Measurements from ENCODE around the gene SOX14. TPM values are rescaled to one million over a fixed set of nuclear protein-coding genes. Genes with fewer than 3 reads are reported as not detected.

The SOX14 gene
- total and polyA plus RNA-seq, 2 donors (not counting 1 experiment from before 2014, with no cell fraction given), result not detected

GRCh38 chr3:137767538-137768360 is 3.6 kb downstream of the SOX14 start:
- CTCF ChIA-PET, result no interaction called here
- Histone ChIP-seq H3K36me3 (replicated peaks in 1 of 2; ENCODE audit: control extremely low read depth in 1 of 2, control insufficient read depth in 1 of 2, extremely low read depth in 1 of 2, insufficient read depth in 2 of 2, low read length in 1 of 2) (no peaks in the 10 kb centered on the region), H3K27ac (ENCODE audit: low read length in 2 of 2) (no peak overlapping the region), H3K4me1 (ENCODE audit: control insufficient read depth in 2 of 2, insufficient read depth in 2 of 2, low read length in 2 of 2) (peaks cover 5 to 8% of the 10 kb centered on the region in 2 donors), H3K27me3 (replicated peaks in 1 of 4; ENCODE audit: control extremely low read depth in 1 of 4, control insufficient read depth in 3 of 4, insufficient read depth in 4 of 4, low read length in 3 of 4) (peaks cover 0 to 86% (median 45%) of the 10 kb centered on the region in 4 experiments), H3K9me3 (ENCODE audit: control extremely low read depth in 1 of 3, control insufficient read depth in 2 of 3, insufficient read depth in 1 of 3, low read length in 2 of 3) (peaks cover 0 to 62% (median 0%) of the 10 kb centered on the region in 3 donors), H3K4me2 (replicated peaks; ENCODE audit: low read depth, low read length, poor library complexity, severe bottlenecking) (no peak overlapping the region), H2AFZ (ENCODE audit: insufficient read depth, low read depth, low read length, poor library complexity, severe bottlenecking) (no peak overlapping the region), H3K9ac (ENCODE audit: low read length) (no peak overlapping the region), H3K4me3 (ENCODE audit: control extremely low read depth in 1 of 5, extremely low read depth in 1 of 5, insufficient read depth in 1 of 5, low read depth in 2 of 5, low read length in 4 of 5) (no peak overlapping the region), H3K79me2 (ENCODE audit: control insufficient read depth, insufficient read depth, low read length) (no peaks in the 10 kb centered on the region), H4K20me1 (ENCODE audit: control insufficient read depth, insufficient read depth, low read length, poor library complexity, severe bottlenecking) (no peaks in the 10 kb centered on the region)
- H3K27me3 Mint-ChIP-seq, result peaks cover 62% of the 10 kb centered on the region
- no peak overlapping the region for H3K27ac Mint-ChIP-seq
- intact Hi-C loops (cut with micrococcal nuclease), result no loop called here
- TF ChIP-seq EZH2 (IDR thresholded peaks at IDR 0.05; ENCODE audit: borderline replicate concordance, insufficient read depth, low read depth, low read length, poor library complexity, severe bottlenecking), result no peak
- TF ChIP-seq, protein P1, sequence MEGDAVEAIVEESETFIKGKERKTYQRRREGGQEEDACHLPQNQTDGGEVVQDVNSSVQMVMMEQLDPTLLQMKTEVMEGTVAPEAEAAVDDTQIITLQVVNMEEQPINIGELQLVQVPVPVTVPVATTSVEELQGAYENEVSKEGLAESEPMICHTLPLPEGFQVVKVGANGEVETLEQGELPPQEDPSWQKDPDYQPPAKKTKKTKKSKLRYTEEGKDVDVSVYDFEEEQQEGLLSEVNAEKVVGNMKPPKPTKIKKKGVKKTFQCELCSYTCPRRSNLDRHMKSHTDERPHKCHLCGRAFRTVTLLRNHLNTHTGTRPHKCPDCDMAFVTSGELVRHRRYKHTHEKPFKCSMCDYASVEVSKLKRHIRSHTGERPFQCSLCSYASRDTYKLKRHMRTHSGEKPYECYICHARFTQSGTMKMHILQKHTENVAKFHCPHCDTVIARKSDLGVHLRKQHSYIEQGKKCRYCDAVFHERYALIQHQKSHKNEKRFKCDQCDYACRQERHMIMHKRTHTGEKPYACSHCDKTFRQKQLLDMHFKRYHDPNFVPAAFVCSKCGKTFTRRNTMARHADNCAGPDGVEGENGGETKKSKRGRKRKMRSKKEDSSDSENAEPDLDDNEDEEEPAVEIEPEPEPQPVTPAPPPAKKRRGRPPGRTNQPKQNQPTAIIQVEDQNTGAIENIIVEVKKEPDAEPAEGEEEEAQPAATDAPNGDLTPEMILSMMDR (IDR thresholded peaks at IDR 0.05), result no peak
- no peak for DNase-seq
- ATAC-seq (ENCODE audit: low read depth), result no peak
- H3K4me3 Mint-ChIP-seq, result no peak overlapping the region
- H3K4me1 Mint-ChIP-seq, result peaks cover 10% of the 10 kb centered on the region
- 4% methylated on average over 26 of the region's 36 CpGs for WGBS (ENCODE audit: insufficient coverage)
- H3K9me3 Mint-ChIP-seq (ENCODE audit: insufficient read depth), result no peaks in the 10 kb centered on the region
- POLR2A ChIA-PET, result no interaction called here
